ENCODE results near the gene COL4A2. TPM values are rescaled to one million over a fixed set of nuclear protein-coding genes. Genes with fewer than 3 reads are reported as not detected.
"Not testable (repeated sequence)": the region's sequence is repeated elsewhere in the genome, so short reads cannot be mapped to it uniquely, and the experiment has no call there.

The COL4A2 gene
- total RNA-seq, 3 donors from 2014 or later (not counting 1 experiment from before 2014, with no cell fraction given) = not detected

DNA sequence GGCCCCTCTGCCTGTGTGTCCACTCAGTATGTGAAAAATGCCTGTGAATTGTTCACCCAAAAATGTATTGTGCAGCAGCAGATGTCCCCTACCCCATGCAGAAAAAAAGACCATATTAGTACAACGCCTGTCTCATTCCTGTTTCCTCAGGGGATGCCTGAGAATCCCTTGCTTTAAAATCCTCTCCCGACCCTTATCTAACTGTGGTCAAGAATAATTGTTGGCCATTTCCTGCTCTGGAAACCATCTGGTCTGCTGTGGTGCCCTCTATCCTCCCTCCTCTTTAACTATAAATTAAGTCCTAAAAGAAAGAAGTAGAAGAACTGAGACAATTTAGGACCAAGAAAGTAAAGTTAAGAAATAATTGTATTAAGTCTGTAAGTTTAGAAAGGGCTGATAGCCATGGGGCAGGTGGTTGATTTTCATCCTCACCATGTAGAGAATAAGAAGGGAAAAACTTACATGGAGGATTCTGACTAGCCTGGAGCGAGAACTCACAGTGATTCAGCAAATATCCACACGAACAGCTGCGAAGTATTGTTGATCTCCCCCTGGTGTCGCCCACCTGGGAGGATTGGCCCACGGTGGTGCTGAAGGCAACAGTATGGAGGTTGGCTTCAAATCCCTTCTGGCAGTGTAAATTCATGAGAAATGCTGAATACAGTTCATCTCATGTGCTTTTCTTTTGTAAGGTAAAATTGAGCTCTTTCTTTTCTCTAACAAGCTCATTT lies 85.6 kb downstream of the COL4A2 start:
- no peak overlapping the region for H3K27ac Mint-ChIP-seq
- Histone ChIP-seq H3K36me3 (ENCODE audit: control insufficient read depth, insufficient read depth, low read length) (no peaks in the 10 kb centered on the region), H3K27me3 (ENCODE audit: control insufficient read depth, insufficient read depth, low read length) (peaks cover 5% of the 10 kb centered on the region), H3K27ac (ENCODE audit: low read length) (no peak overlapping the region), H3K4me1 (ENCODE audit: control insufficient read depth, insufficient read depth, low read length) (no peaks in the 10 kb centered on the region), H3K4me3 (ENCODE audit: low read length) (no peak overlapping the region), H3K9me3 (ENCODE audit: control insufficient read depth, insufficient read depth, low read length) (no peaks in the 10 kb centered on the region)
- TF ChIP-seq CTCF (IDR thresholded peaks at IDR 0.05) = no peak
- ATAC-seq = no peak
- no peak for DNase-seq
- no peaks in the 10 kb centered on the region for H3K4me1 Mint-ChIP-seq
- intact Hi-C loops (cut with micrococcal nuclease) = no loop called here
- peaks cover 32 to 67% of the 10 kb centered on the region in 2 donors for H3K27me3 Mint-ChIP-seq (ENCODE audit: low read depth in 2 of 2)
- no peaks in the 10 kb centered on the region for H3K9me3 Mint-ChIP-seq
- 4% methylated on average over 7 of the region's 7 CpGs for WGBS (ENCODE audit: insufficient coverage)
- H3K4me3 Mint-ChIP-seq = no peak overlapping the region
- no peaks in the 10 kb centered on the region for H3K36me3 Mint-ChIP-seq

DNA sequence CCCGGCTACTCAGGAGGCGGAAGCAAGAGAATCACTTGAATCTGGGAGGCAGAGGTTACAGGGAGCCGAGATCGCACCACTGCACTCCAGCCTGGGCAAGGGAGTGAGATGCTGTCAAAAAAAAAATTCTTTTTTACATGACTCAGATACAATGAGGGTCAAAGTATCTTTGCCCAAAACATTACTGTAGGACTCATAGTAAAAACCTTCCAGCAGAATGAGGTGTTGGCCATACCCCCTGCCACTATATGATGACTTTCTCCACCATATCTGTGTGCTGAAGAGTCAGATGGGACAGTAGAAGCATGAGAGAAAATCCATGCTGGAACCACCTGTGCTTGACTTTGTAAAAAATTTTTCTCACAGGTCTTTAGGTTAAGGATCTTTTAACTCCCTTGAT lies 86.7 kb downstream of the COL4A2 start:
- DNase-seq = no peak
- no peak for TF ChIP-seq CTCF (IDR thresholded peaks at IDR 0.05)
- no peak overlapping the region for H3K27ac Mint-ChIP-seq
- H3K27ac ChIP-seq (ENCODE audit: low read length) = no peak overlapping the region
- H3K9me3 ChIP-seq (ENCODE audit: control insufficient read depth, insufficient read depth, low read length) = no peaks in the 10 kb centered on the region
- H3K36me3 Mint-ChIP-seq = no peaks in the 10 kb centered on the region
- H3K9me3 Mint-ChIP-seq = no peaks in the 10 kb centered on the region
- no peaks in the 10 kb centered on the region for H3K4me1 ChIP-seq (ENCODE audit: control insufficient read depth, insufficient read depth, low read length)
- peaks cover under 1% of the 10 kb centered on the region for H3K27me3 ChIP-seq (ENCODE audit: control insufficient read depth, insufficient read depth, low read length)
- intact Hi-C loops (cut with micrococcal nuclease) = no loop called here
- H3K4me3 ChIP-seq (ENCODE audit: low read length) = no peak overlapping the region
- H3K4me3 Mint-ChIP-seq = no peak overlapping the region
- no peak for ATAC-seq
- no peaks in the 10 kb centered on the region for H3K4me1 Mint-ChIP-seq
- peaks cover 37 to 75% of the 10 kb centered on the region in 2 donors for H3K27me3 Mint-ChIP-seq (ENCODE audit: low read depth in 2 of 2)
- no peaks in the 10 kb centered on the region for H3K36me3 ChIP-seq (ENCODE audit: control insufficient read depth, insufficient read depth, low read length)
- 98% methylated on average over 4 of the region's 4 CpGs for WGBS (ENCODE audit: insufficient coverage)

DNA sequence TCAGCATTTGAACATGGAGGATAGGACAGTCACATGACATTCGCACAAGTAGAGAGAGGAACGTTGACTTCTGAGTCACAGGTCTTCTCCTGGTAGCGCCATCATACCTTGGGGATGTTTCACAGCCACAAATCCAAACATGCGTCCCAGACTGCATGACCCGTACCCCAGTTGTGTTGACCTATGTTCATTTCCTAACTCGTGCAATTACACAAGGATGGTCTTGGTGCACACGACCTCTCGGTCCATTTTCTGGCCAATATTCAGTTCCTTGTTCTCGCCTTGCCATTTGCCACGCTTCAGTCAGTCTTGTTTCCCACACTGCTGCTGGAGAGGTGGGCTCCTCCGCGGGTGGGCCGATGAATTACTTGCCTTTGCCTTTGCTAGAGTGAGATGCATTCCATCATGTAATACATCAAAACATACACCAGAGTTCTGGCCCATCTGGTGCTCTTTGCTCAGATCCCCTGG lies 87.3 kb downstream of the COL4A2 start:
- intact Hi-C loops (cut with micrococcal nuclease) = no loop called here
- H3K9me3 Mint-ChIP-seq = no peaks in the 10 kb centered on the region
- DNase-seq (no peak), ATAC-seq (no peak)
- no peak overlapping the region for H3K27ac ChIP-seq (ENCODE audit: low read length)
- WGBS (ENCODE audit: insufficient coverage) = 93% methylated on average over 13 of the region's 13 CpGs
- no peaks in the 10 kb centered on the region for H3K36me3 ChIP-seq (ENCODE audit: control insufficient read depth, insufficient read depth, low read length)
- H3K27me3 ChIP-seq (ENCODE audit: control insufficient read depth, insufficient read depth, low read length) = no peaks in the 10 kb centered on the region
- no peak for TF ChIP-seq CTCF (IDR thresholded peaks at IDR 0.05)
- no peaks in the 10 kb centered on the region for H3K9me3 ChIP-seq (ENCODE audit: control insufficient read depth, insufficient read depth, low read length)
- H3K27me3 Mint-ChIP-seq (ENCODE audit: low read depth in 2 of 2) = peaks cover 35 to 70% of the 10 kb centered on the region in 2 donors
- H3K4me1 Mint-ChIP-seq = no peaks in the 10 kb centered on the region
- no peak overlapping the region for H3K4me3 ChIP-seq (ENCODE audit: low read length)
- no peaks in the 10 kb centered on the region for H3K36me3 Mint-ChIP-seq
- H3K4me1 ChIP-seq (ENCODE audit: control insufficient read depth, insufficient read depth, low read length) = no peaks in the 10 kb centered on the region
- no peak overlapping the region for H3K27ac Mint-ChIP-seq
- H3K4me3 Mint-ChIP-seq = no peak overlapping the region

- H3K4me1 ChIP-seq (ENCODE audit: control insufficient read depth, insufficient read depth, low read length); intact Hi-C loops (cut with micrococcal nuclease); H3K9me3 ChIP-seq (ENCODE audit: control insufficient read depth, insufficient read depth, low read length); H3K4me3 Mint-ChIP-seq; H3K36me3 Mint-ChIP-seq; H3K27me3 ChIP-seq (ENCODE audit: control insufficient read depth, insufficient read depth, low read length); H3K36me3 ChIP-seq (ENCODE audit: control insufficient read depth, insufficient read depth, low read length); H3K27ac Mint-ChIP-seq; ATAC-seq; DNase-seq; H3K4me3 ChIP-seq (ENCODE audit: low read length); H3K9me3 Mint-ChIP-seq; H3K4me1 Mint-ChIP-seq; H3K27ac ChIP-seq (ENCODE audit: low read length): not testable (repeated sequence)
- 89% methylated on average over 12 of the region's 14 CpGs for WGBS (ENCODE audit: insufficient coverage)
- H3K27me3 Mint-ChIP-seq (ENCODE audit: low read depth in 2 of 2) = peaks cover 33 to 60% of the 10 kb centered on the region in 2 donors
Observed at GRCh38 chr13:110395616-110396015, 88.5 kb downstream of the COL4A2 start.

Data from natural killer cell (primary cell).